GM15510 (cell line): ENCODE results near the gene TRAPPC3L.

ENCODE experiments used
- POLR2A ChIP-seq: IDR thresholded peaks from 3 replicates; pipeline ENCODE4 v1.6.1; 2011; ENCODE audit warnings: borderline replicate concordance; ENCODE audit not compliant: insufficient read length; ENCODE audit errors: extremely low read depth

Gene TRAPPC3L

DNA sequence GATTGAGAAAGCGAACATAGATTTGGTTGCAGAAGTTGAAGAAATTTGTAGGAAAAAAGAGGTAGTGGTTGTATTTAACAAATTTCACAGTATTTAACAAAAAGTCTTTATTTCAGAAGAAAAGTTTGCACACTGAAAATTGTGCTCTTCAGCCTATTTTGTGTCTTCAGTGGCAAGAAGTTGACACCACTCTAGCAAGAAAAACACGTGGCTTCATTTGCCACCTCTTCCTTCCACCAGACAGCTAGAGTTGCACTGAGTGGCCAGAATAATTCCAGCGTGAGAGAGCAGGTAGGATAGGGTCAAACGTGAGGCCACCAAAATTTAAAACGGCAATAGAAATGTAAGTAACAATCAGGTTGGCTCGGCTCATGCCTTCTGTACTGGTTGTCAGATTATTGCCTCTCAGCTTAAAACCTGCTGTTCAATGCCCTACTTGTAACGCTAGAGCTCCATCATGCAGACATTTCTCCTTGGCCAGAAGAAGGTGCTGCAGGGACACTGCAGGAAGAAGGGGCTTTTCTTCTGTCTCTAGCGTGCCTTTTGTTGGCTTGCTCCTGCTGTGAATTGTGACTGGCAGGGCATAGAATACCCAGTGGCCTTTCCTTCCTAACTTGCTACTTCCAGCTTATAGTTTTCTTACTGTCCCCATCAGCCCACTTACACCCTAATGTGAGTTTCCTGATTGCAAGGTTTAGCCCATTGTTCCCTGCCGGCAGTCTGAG, 12.1 kb downstream of the TRAPPC3L start:
- TF ChIP-seq POLR2A: no peak

DNA sequence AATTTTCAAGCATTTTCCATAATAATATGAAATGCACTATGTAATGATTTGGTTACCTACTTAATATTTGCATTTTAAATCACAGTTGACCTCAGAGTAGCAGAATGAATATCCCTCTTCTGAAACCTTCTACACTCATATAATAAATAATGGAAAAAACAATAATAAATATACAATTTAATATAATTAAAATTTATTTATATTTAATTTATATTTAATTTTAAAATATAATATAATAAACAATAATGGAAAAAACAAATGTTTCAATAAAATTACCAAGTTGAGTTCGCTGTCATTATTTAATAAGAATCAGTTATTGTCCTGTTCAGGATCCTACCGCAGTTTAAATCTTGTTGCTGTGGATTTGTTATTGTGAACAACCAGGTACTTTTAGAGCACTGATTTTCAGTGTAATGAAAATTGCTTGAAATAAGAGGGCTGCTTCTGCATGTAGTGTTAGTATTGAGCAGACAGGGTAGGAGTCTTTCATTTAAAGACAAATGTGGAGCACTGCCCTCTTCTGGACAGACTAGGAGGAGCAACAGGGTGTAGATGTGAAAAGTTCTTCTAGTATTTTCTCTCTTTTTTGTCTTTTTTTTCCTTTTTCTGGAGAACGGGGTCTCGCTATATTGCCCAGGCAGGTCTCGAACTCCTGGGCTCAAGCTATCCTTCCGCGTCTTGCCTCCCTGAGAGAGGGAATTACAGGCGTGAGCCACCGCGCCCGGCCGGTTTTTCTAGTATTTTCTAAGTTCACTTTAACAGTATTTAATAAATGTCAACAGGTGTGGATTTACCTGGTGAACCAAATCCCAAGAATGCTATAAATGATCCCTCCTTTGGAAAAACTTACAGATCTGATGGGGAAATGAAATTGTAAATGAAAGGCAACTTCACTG, 13.6 kb downstream of the TRAPPC3L start:
- no peak for TF ChIP-seq POLR2A

DNA sequence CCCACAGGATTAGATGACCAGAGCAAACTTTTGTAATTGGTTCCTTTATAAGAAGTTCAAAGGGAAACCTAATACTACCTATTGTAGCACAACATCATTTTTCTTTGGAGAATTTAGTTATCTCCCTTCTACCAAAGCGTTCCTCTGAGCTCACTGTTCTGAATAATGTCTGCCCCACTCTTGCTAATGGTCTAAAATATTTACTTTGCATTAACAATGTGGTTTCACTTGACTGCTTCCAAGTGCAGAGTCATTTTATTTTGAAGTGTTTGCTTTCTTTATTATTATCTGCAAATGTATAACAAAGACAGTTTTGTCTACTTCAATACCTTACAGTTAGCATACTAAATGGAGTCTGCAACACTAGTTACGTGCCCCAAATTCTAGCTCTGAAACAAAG, 15.0 kb downstream of the TRAPPC3L start:
- no peak for TF ChIP-seq POLR2A

- TF ChIP-seq POLR2A: no peak
Observed at GRCh38 chr6:116529466-116530290, 15.8 kb downstream of the TRAPPC3L start.

- no peak for TF ChIP-seq POLR2A
Observed at GRCh38 chr6:116528780-116529179, 16.7 kb downstream of the TRAPPC3L start.

DNA sequence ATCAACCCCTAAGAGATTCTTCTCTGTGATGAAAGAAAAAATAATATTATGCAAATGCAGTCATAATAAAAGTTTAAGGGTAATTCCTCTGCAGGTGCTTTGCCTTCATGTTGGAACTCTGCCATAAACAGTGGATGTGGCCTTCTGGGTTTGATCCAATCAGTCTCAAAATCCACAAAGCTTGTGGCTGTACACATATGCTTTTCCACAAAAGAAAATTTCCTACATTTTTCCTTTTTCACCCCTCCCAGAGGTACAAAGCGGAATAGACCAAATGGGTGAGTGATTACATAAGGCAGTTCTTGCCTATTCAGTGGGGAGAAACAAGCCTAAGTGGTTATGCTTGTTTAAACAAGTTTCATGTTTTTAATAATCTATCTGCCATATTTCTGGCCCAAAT, 17.4 kb downstream of the TRAPPC3L start:
- no peak for TF ChIP-seq POLR2A

- TF ChIP-seq POLR2A: no peak
Observed at GRCh38 chr6:116524236-116524635, 21.2 kb downstream of the TRAPPC3L start.

DNA sequence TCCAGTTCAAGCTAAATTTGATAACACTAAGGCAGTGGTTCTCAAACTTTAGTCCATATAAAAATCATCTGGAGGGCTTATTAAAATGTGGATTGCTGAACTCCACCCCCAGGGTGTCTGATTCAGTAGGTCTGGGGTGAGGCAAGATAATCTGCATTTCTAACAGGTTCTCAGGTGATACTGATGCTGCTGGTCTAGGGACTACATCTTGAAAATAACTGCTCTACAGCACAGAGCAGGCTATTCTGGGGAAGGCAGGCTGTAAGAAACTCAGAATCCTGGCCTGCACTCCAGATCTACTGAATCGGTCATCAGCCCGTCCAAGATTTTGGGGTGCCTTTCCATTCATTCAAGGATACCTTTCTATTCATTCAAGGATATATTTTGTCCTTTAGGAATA, 22.6 kb downstream of the TRAPPC3L start:
- TF ChIP-seq POLR2A: no peak

- TF ChIP-seq POLR2A: no peak
Observed at GRCh38 chr6:116518621-116519368, 26.7 kb downstream of the TRAPPC3L start.

- no peak for TF ChIP-seq POLR2A
Observed at GRCh38 chr6:116515141-116515540, 30.3 kb downstream of the TRAPPC3L start.

DNA sequence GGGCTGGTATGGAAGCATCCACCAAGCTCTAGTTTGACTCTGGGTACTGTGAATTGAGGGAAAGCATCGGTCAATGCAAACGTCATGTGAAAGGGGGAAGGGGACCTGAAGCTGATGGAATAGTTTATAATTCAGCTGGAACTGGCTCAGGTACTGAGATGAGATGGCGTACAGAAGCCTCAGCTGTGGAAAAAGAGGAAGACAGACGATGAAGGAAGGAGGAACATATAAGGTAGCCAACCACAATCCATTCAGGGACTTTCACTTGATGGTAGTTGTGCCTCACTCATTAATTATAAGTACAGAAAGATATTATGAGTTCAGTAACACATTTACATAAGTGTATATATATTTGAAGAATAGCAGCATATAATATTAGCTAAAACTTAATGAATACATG, 31.4 kb downstream of the TRAPPC3L start:
- no peak for TF ChIP-seq POLR2A

- TF ChIP-seq POLR2A: no peak
Observed at GRCh38 chr6:116513224-116513875, 32.1 kb downstream of the TRAPPC3L start.

DNA sequence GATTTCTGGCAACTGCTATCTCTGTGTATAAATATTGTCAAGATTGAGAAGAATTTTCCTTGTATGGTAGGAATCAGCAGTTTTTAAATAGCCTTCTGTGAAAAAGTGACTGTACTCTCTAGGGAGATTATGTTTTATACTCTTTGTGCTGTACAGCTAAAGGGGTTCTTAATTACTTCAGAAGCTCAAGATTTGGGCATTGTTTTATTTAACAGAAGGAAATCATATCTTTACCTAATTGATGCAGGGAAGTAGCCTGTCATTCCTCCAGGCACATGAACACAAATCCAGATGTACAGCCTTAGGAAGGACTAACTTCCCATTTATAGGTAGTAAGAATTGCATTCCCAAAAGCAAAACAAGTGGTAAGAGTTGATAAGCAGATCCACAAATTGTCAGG, 32.8 kb downstream of the TRAPPC3L start:
- no peak for TF ChIP-seq POLR2A

DNA sequence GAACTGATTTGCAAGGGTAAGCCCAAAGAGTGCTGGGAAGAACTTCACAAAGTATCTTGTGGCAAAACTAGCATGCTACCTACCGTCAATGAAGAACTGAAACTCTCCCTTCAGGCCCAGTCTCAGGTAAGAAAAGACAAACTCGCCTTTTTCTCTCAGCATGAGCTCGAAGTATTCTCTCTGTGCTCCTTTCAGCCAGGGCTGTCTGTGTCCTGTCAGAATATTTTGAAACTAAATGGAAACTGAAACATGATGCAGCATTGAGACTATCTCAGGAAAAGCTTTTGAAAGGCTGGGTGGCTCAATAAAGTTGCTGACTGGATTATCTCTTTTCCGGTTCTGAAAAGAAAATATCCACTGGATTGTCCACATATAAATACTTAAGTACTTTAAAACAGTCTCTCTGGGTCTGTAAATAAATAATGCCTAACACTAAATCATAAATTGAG, 33.3 kb downstream of the TRAPPC3L start:
- TF ChIP-seq POLR2A: no peak
